Measurements from ENCODE around the gene NEDD9.

NEDD9 gene

DNA sequence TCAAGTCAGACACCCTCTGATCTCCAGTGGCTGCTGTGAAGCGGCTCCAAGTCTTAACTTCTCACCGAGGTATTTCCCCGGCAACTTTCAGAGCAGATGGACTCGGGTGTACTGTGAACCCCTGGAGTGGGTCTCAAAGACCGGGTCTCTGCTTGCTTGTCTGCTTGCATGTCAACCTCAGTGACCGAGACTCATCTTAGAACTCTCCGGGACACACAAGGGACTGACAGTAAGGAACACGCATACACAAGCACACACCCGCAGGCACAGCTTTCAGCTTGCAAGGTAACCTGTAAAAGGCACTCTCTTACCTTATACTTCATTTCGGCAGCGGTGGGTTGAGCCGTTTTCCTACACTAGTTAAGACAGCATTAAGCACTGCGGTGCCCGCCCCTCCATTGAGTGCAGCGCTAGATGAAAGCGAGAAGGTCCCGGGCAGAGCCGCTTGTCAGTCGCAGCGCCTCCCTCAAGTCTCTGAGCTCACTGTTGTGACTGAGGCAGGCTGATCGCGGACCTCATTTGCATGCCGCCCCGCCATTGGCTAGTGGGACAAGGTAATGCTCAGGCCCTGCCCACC, at the start of gene NEDD9:
NEDD9 (minus strand) TSS at position 476 of the 577 bp plus-strand sequence; CDS start at position 323, 153 bp downstream.
- DNase-seq (ENCODE audit: low read depth in 2 of 2) = peak; percentile 85 to 88

DNA sequence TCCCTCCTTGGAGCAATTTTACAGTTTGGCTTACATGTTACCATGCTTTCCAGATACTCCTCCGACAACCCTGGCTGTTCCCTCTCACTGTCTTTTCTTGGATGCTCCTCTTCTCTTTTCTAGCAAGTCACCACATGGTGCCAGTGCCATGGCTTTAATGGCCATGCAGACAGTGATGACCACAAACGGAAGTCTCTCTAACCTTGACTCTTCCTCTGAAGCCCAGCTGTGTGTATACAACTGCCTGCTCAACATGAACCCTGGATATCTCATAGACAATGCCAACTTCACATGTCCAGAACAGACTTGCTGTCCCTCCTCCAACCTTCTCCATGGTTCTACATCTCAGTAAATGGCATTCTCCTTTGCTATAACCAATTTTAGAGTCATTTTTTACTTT, 49.8 kb upstream of the NEDD9 start:
- no peak for DNase-seq (ENCODE audit: low read depth in 2 of 2)

DNA sequence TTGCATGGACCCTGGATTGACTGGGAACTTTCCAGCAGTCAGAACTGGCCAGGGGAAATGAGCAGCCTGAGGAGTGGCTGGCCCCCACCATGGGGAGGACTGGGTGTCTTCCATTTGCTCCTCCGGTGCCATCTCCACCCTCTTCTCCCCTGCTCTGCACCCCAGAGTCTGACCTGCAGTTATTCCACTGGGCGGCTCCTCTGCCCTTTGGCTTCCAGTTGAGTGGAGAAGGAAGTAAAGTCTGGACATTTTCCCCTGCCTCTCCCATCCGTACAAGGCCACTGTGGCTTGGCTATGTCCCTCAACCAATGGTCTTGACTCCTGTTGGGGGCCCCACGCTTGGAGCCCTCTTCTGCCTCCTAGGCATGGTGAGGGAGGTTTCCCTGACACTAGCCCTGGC, 47.9 kb upstream of the NEDD9 start:
- DNase-seq (ENCODE audit: low read depth in 2 of 2) = no peak

DNA sequence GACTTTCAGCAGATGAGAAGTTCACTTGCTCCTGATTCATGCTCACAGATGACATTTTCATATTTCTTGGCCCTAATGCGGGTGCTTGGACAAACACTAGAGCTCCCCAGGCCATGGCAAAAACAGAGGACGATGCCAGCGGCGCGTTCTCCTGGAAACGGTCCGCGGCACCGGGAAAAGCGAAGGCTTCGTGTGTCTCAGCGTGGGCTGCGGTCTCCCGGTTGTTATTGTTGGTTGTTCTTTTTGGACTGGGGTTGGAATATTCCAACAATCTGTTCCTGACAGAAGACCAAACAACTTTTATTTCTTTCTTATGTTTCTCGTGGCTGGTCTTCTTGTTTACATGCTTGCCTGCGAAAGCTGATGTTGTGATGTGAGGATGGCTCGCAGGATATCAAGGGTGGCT, 46.8 kb upstream of the NEDD9 start:
- no peak for DNase-seq (ENCODE audit: low read depth in 2 of 2)

DNA sequence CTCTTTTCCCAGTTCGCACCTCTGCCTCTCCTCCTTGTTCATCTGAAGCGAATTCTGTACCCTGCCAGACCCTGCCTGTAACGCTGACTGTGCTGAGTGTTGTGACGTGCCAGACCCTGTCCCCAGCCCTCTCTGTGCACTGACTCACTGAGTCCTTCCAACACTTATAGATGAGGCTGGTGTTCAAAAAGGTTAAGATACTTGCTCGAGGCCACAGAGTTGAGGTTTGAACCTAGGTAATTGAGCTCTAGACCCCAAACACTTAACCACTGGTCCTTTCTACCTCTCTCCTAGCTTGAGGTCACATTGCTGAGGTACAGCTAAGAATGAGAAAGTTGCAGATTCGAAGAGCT, 45.7 kb upstream of the NEDD9 start:
- DNase-seq (ENCODE audit: low read depth in 2 of 2) = no peak

- DNase-seq (ENCODE audit: low read depth in 2 of 2) = no peak
Observed at GRCh38 chr6:11277275-11278206, 45.1 kb upstream of the NEDD9 start.

- no peak for DNase-seq (ENCODE audit: low read depth in 2 of 2)
Observed at GRCh38 chr6:11276911-11277274, 44.4 kb upstream of the NEDD9 start.

DNA sequence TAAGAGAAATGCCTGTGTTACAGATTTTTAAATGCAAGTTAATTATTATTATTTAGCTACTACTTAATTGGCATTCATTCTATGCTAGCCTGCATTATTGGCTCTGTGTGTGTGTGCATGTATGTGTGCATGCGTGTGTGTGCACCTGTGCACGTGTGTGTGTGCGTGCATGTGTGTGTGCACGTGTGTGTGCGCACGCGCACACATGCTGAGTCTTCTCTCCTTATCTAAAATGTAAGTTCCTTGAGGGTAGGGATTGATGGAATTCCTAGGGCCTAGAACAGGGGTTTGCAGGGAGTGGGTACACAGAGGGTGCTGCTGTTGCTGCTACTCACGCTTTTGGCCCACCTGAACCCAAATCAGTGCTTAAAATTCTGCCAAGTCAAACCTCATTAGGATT, 43.8 kb upstream of the NEDD9 start:
- DNase-seq (ENCODE audit: low read depth in 2 of 2) = no peak

DNA sequence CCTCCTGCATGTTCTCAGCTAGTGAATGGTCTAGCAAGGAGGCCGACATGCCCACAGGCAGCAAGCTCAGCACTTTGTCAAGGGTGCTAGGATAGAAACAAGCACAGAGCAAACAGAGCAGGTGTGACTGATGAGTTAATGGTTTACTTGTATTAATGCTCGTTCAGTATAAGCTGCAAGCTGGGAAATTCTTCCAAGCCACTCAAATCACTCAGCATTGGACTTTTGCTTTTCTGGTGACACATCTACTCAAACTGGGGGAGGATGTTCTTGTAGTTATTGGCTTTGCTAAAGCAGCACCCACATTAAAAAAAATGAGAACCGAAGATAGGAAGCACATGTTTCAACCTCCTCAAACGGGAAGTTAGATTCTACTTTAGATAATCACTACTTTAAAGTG, 43.1 kb upstream of the NEDD9 start:
- DNase-seq (ENCODE audit: low read depth in 2 of 2) = no peak

DNA sequence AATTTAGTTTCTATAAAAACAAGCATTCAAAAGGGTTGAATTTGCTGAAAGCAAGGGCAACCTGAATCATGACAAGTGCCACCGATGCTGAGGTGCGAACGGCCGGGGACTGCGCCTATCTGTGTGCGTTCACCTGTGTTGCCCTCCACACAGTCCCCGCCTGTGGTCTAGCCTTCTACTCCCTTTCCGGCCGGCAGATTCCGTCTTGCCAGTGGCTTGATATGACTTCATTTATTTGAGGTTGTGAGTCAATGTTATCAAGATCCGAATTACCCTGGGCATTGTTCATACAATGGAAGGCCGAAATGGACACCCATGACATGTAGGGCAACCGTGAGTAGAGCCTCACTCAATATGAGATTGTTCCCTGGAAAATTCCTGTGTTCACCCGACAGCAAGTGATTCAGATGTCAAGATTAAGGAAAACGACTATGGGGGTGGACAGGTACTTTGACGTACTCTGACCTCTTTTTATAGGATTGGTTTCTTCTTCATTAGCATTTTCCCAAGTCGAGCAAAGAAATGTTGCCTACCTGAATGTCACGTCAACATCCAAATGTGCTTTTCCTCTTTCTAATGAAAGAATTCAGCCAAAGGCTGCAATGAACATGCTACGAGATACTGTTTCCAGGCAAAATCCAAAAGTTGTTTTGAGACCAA, 41.1 kb upstream of the NEDD9 start:
- DNase-seq (ENCODE audit: low read depth in 2 of 2) = no peak

DNA sequence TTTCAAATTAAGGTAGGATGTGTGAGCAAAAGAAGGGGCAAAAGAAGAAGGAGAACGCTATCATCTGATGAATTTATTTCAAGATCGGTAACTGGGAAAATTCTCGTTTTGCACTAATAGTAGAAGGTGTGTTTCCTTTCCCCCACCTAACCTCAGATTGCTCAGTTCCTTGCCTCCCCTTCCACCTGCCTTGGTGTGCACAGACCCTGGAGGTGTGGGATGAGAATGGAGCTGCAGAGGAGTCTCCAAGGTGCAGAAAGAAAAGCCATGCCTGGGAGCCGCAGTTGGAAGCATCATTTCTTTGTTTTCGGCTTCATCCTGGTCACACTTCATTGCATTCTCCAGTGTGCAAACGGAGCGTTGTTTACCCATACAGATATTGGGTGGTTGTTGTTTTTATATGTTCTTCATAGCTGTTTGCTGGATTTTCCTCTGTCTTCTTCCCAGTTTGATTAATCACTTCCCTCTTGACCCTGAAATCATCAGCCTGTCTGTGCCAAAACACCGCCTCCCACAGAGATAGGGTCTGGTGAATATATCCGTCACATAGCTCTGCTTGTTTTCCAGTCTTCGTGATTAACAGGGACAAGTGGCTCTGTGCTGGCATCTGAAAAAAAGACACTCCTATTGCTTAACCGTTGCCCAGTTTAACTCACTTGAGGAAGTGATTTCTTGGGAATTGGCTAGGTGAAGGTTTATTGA, 40.2 kb upstream of the NEDD9 start:
- no peak for DNase-seq (ENCODE audit: low read depth in 2 of 2)

- no peak for DNase-seq (ENCODE audit: low read depth in 2 of 2)
Observed at GRCh38 chr6:11271228-11272020, 39.0 kb upstream of the NEDD9 start.

DNA sequence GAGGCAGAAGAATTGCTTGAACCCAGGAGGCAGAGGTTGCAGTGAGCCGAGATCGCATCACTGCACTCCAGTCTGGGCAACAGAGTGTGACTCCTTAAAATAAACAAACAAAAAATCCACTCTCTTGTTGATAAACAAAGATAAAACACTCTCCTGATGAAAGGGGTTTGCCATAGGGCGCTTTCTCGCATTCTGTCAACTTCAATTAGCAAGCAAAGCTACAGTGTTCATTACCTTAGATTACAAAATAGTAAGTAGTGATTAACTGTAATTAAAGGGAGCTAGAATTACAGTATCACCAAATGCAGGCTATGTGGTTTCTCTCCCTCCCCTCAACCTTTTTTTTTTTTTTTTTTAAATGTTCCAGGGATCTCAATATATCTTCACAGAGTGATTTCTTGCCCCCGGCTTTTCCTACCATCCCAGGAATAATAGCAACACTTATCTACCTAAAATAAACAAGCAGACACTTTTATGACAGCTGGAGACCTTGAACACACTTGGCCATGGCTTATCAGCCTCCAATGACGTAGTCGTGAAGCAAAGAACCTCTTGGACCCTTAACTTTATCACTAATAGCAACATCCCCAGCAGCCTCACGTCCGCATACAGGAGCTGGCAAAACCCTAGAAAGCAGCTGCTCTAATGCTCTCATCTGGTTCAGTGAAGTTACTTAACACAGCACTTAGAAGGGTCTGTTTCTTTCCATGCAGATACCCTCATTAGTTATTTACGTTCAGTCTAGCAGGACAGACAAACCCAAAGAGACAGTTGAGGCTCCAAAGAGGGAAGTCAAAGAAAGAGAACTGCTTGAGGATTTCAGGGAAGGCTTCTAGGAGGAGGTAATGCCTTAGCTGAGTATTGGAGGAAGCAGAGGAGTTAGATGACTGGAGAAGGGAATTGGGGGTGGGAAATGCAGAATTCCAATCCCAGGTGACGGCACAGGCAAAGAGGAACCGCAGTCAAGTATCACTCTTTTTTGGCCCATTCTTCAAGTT, 37.9 kb upstream of the NEDD9 start:
- DNase-seq (ENCODE audit: low read depth in 2 of 2) = no peak

DNA sequence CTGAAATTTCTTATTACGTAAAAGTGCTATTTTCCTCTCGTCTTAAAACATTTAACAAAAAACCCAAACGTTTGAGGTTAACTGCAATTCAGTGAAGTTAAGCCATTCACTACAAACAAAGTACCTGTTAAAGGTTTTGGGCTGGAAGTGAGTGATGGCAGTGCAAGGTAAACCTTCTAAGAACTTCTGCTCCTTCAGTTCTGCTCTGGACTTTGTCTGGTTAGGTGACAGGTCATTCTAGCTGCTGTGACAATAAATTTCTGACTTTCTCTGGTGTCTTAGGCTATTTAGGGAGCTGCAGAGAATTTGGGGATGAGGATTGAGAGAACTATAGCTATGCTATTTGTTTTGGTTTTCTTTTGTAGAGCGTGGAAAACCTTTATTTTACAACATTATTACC, 36.5 kb upstream of the NEDD9 start:
- DNase-seq (ENCODE audit: low read depth in 2 of 2) = no peak

- DNase-seq (ENCODE audit: low read depth in 2 of 2) = no peak
Observed at GRCh38 chr6:11266926-11267325, 34.5 kb upstream of the NEDD9 start.

GRCh38 chr6:11265932-11266331, 33.5 kb upstream of the NEDD9 start:
- DNase-seq (ENCODE audit: low read depth in 2 of 2) = no peak

DNA sequence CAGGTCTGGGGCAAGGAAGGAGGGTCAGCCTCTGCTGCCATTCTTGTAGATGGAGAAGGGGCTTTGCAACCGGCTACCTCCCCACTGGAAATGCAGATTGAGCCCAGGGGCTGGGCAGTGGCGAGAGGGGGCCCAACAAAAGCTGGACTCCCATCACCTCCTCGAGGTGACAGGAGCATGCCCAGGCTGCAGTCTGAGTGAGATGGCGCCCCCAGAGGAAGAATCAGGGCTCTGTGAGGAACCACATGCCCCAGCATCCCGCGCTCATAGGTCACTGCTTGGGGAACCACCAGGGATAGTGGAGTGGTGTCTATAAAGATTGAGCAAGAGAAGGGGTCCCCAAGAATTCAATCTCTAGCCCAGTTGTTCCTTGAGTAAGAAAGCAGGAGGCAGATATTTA, 31.6 kb upstream of the NEDD9 start:
- DNase-seq (ENCODE audit: low read depth in 2 of 2) = no peak

- no peak for DNase-seq (ENCODE audit: low read depth in 2 of 2)
Observed at GRCh38 chr6:11263291-11263775, 30.9 kb upstream of the NEDD9 start.

- DNase-seq (ENCODE audit: low read depth in 2 of 2) = no peak
Observed at GRCh38 chr6:11262242-11262641, 29.8 kb upstream of the NEDD9 start.
